PC-3 (cell line): ENCODE measurements around the gene RAB7A. TPM values are rescaled to one million over a fixed set of nuclear protein-coding genes. Genes with fewer than 3 reads are reported as not detected.
"Not testable (repeated sequence)": the region's sequence is repeated elsewhere in the genome, so short reads cannot be mapped to it uniquely, and the experiment has no call there.

Experiments used
- ATAC-seq: fragments of 200-7000 bp; cut with Tn5 transposase; 2 replicates; pipeline ENCODE4 v1.9.1; 2020; ENCODE audit warnings: mild to moderate bottlenecking, moderate library complexity
- BruUV-seq: library from RNA; stranded (reverse); fragments of 400-500 nt; replicated peaks from 2 replicates; lab custom pipeline; 2021; lab: Mats Ljungman, UMichigan
- CTCF ChIA-PET: fragments of 300-600 bp; sonication (Branson Sonifier 250); formaldehyde crosslinking; loops from one replicate; lab custom pipeline; 2022; ENCODE audit warnings: antibody characterized with exemption; lab: Charles Lee
- POLR2A ChIA-PET: fragments of 300-600 bp; sonication (Branson Sonifier 250); formaldehyde crosslinking; loops from one replicate; lab custom pipeline; 2022; ENCODE audit warnings: antibody characterized with exemption; ENCODE audit not compliant: unreplicated experiment; lab: Charles Lee
- DNase-seq: peaks from one replicate; pipeline ENCODE4 v3.0.0-alpha.2; 2015
- H2AFZ ChIP-seq: fragments of 300-600 bp; sonication (generic); 2 replicates; pipeline ENCODE4 v1.6.0; 2016; ENCODE audit warnings: antibody characterized with exemption, low read length
- H3F3A ChIP-seq: fragments of 300-600 bp; sonication (generic); one replicate; pipeline ENCODE4 v1.6.0; 2017; ENCODE audit warnings: antibody characterized with exemption, low read length, control low read depth, mild to moderate bottlenecking; ENCODE audit not compliant: unreplicated experiment
- H3K27ac ChIP-seq: fragments of 300-600 bp; sonication (generic); 2 replicates; pipeline ENCODE4 v1.5.1; 2016; ENCODE audit warnings: mild to moderate bottlenecking, low read length
- H3K27me3 ChIP-seq: fragments of 300-600 bp; sonication (generic); 2 replicates; pipeline ENCODE4 v1.6.1; 2016; ENCODE audit warnings: low read length, mixed read lengths
- H3K36me3 ChIP-seq: fragments of 300-600 bp; sonication (generic); 2 replicates; pipeline ENCODE4 v1.6.1; 2016; ENCODE audit warnings: low read depth, mixed run types, low read length, mixed read lengths
- H3K4me1 ChIP-seq: fragments of 300-600 bp; sonication (generic); 2 replicates; pipeline ENCODE4 v1.5.1; 2016; ENCODE audit warnings: low read length; ENCODE audit not compliant: insufficient read depth
- H3K4me2 ChIP-seq: fragments of 300-600 bp; sonication (generic); 2 replicates; pipeline ENCODE4 v1.6.0; 2016; ENCODE audit warnings: low read length
- H3K4me3 ChIP-seq: fragments of 300-600 bp; sonication (generic); 2 replicates; pipeline ENCODE4 v1.5.1; 2016; ENCODE audit warnings: mild to moderate bottlenecking, low read length, mixed read lengths
- H3K79me2 ChIP-seq: fragments of 300-600 bp; sonication (generic); 2 replicates; pipeline ENCODE4 v1.6.1; 2017; ENCODE audit warnings: low read length, mixed read lengths
- H3K9ac ChIP-seq: fragments of 300-600 bp; sonication (generic); 2 replicates; pipeline ENCODE4 v1.6.0; 2016; ENCODE audit warnings: mild to moderate bottlenecking, low read length
- H3K9me2 ChIP-seq: fragments of 300-600 bp; sonication (generic); replicated peaks from 2 replicates; pipeline ENCODE4 v1.6.1; 2016; ENCODE audit warnings: mixed run types, low read length, mixed read lengths
- H3K9me3 ChIP-seq: fragments of 300-600 bp; sonication (generic); 2 replicates; pipeline ENCODE4 v1.6.1; 2016; ENCODE audit warnings: low read length, mixed read lengths
- H4K20me1 ChIP-seq: fragments of 300-600 bp; sonication (generic); 2 replicates; pipeline ENCODE4 v1.6.1; 2016; ENCODE audit warnings: low read length, mixed read lengths
- CTCF ChIP-seq: fragments of 300-600 bp; sonication (generic); conservative IDR thresholded peaks from 2 replicates; pipeline ENCODE4 v1.5.1; 2017; ENCODE audit warnings: antibody characterized with exemption, low read depth, mild to moderate bottlenecking, low read length
- EZH2 ChIP-seq: fragments of 300-600 bp; sonication (generic); IDR thresholded peaks from one replicate; pipeline ENCODE4 v1.6.1; 2017; ENCODE audit warnings: antibody characterized with exemption, mild to moderate bottlenecking, low read length; ENCODE audit not compliant: unreplicated experiment
- EZH2phosphoT487 ChIP-seq: fragments of 300-600 bp; sonication (generic); IDR thresholded peaks from 2 replicates; pipeline ENCODE4 v1.6.1; 2018; ENCODE audit warnings: mild to moderate bottlenecking, antibody characterized with exemption, low read length, borderline replicate concordance
- intact Hi-C: fragments of 100-400 bp; cut with micrococcal nuclease; formaldehyde crosslinking; loops from 2 replicates; pipeline ENCODE4 v1.9.0; 2023
- total RNA-seq: library from RNA; depleted of rRNA; stranded (reverse); fragments of >200 nt; gene quantifications from 2 replicates; pipeline ENCODE4 v1.2.3, GENCODE V29; 2014

Gene RAB7A
- total RNA-seq, 1 experiment from 2014 or later = 48.0 TPM

- H2AFZ ChIP-seq, BruUV-seq, POLR2A ChIA-PET, DNase-seq, intact Hi-C loops, H3K9me2 ChIP-seq, H3K9me3 ChIP-seq, H3K27ac ChIP-seq, H3K4me1 ChIP-seq, H3F3A ChIP-seq, H3K4me2 ChIP-seq, H4K20me1 ChIP-seq, H3K9ac ChIP-seq, CTCF ChIA-PET, H3K36me3 ChIP-seq, ATAC-seq, H3K4me3 ChIP-seq, H3K27me3 ChIP-seq, H3K79me2 ChIP-seq: not testable (repeated sequence)
Measured at GRCh38 chr3:128829925-128830625, 104.1 kb downstream of the RAB7A start.

GRCh38 chr3:128830762-128831161 lies 104.8 kb downstream of the RAB7A start:
- H3K27me3 ChIP-seq, H3K4me2 ChIP-seq, H3K79me2 ChIP-seq, ATAC-seq, BruUV-seq, DNase-seq, H2AFZ ChIP-seq, H3K9ac ChIP-seq, H3K36me3 ChIP-seq, H3K9me3 ChIP-seq, H3K9me2 ChIP-seq, H3K27ac ChIP-seq, POLR2A ChIA-PET, CTCF ChIA-PET, H3K4me1 ChIP-seq, H3F3A ChIP-seq, intact Hi-C loops, H3K4me3 ChIP-seq, H4K20me1 ChIP-seq: not testable (repeated sequence)

DNA sequence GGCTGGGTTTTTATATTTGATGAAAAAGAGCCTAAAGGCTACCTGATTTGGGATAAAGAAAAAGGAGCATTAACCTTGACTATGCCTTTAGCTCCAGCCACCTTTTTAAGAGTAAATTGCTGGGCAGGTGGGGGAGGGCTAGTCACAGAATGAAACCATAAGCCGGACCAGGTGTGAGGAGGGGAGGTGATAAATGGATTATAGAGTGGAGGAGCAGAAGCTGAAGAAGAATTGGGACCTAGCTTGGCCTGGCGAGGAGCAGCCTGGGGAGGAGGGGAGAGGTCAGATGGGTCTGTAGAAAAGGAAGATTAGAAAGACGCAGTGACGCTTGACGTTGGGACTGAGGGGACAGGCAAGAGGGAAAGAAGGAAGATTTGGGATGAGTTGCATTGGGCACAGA lies 107.0 kb downstream of the RAB7A start:
- H2AFZ ChIP-seq, H3K27me3 ChIP-seq, POLR2A ChIA-PET, DNase-seq, H3F3A ChIP-seq, H3K79me2 ChIP-seq, intact Hi-C loops, H3K9me3 ChIP-seq, H4K20me1 ChIP-seq, H3K9ac ChIP-seq, H3K4me2 ChIP-seq, H3K36me3 ChIP-seq, CTCF ChIA-PET, H3K4me3 ChIP-seq, ATAC-seq, BruUV-seq, H3K27ac ChIP-seq, H3K4me1 ChIP-seq, H3K9me2 ChIP-seq: not testable (repeated sequence)

- POLR2A ChIA-PET = no interaction called here
Measured at GRCh38 chr3:128835096-128835495, 109.1 kb downstream of the RAB7A start.

More at GRCh38 chr3:128835096-128835495, 109.1 kb downstream of the RAB7A start:
- Histone ChIP-seq H3K27me3 (no peaks in the 10 kb centered on the region), H3K79me2 (no peaks in the 10 kb centered on the region), H3F3A (no peaks in the 10 kb centered on the region), H3K9me3 (no peaks in the 10 kb centered on the region), H4K20me1 (no peaks in the 10 kb centered on the region), H3K4me1 (no peaks in the 10 kb centered on the region), H3K36me3 (no peaks in the 10 kb centered on the region), H2AFZ (no peak overlapping the region), H3K27ac (no peak overlapping the region), H3K4me3 (no peak overlapping the region), H3K9me2 (no peaks in the 10 kb centered on the region), H3K4me2 (no peak overlapping the region), H3K9ac (no peak overlapping the region)
- ATAC-seq (no peak), DNase-seq (no peak)
- no TSS peak for BruUV-seq
- intact Hi-C loops = no loop called here
- TF ChIP-seq EZH2 (no peak), EZH2phosphoT487 (no peak), CTCF (no peak)
- CTCF ChIA-PET = no interaction called here
